Neural progenitor cell (in vitro differentiated cells): ENCODE data around the gene RAB20.

Experiments used
- EZH2 ChIP-seq: fragments of 200-600 bp; sonication (generic); IDR thresholded peaks from 2 replicates; pipeline ENCODE4 v1.6.1; 2017; ENCODE audit warnings: antibody characterized with exemption, mild to moderate bottlenecking, moderate library complexity
- EZH2phosphoT487 ChIP-seq: fragments of 200-600 bp; sonication (generic); IDR thresholded peaks from 2 replicates; pipeline ENCODE4 v1.6.1; 2017; ENCODE audit warnings: antibody characterized with exemption
- TF ChIP-seq, protein P1 (sequence below): fragments of 200-600 bp; sonication (generic); IDR thresholded peaks from 2 replicates; pipeline ENCODE4 v1.5.1; 2017; ENCODE audit warnings: antibody characterized with exemption, mild to moderate bottlenecking

DNA sequence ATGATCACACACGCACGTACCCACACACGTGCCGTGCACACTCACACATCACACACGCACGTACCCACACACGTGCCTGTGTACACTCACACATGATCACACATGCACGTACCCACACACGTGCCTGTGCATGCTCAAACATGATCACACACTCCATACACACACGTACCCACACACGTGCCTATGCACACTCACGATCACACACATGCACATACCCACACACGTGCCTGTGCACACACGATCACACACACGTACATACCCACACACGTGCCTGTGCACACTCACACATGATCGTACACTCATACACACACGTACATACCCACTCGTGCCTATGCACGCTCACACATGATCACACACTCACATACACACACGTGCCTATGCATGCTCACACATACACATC is 86.8 kb downstream of the RAB20 start:
- TF ChIP-seq EZH2phosphoT487 (no peak), EZH2 (no peak)
- TF ChIP-seq, protein P1, sequence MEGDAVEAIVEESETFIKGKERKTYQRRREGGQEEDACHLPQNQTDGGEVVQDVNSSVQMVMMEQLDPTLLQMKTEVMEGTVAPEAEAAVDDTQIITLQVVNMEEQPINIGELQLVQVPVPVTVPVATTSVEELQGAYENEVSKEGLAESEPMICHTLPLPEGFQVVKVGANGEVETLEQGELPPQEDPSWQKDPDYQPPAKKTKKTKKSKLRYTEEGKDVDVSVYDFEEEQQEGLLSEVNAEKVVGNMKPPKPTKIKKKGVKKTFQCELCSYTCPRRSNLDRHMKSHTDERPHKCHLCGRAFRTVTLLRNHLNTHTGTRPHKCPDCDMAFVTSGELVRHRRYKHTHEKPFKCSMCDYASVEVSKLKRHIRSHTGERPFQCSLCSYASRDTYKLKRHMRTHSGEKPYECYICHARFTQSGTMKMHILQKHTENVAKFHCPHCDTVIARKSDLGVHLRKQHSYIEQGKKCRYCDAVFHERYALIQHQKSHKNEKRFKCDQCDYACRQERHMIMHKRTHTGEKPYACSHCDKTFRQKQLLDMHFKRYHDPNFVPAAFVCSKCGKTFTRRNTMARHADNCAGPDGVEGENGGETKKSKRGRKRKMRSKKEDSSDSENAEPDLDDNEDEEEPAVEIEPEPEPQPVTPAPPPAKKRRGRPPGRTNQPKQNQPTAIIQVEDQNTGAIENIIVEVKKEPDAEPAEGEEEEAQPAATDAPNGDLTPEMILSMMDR = no peak
